Measurements from ENCODE around the gene PPP1R14C.

PPP1R14C gene

GRCh38 chr6:150296890-150297289, 154.0 kb downstream of the PPP1R14C start:
- no peak for DNase-seq (ENCODE audit: low spot score)

DNA sequence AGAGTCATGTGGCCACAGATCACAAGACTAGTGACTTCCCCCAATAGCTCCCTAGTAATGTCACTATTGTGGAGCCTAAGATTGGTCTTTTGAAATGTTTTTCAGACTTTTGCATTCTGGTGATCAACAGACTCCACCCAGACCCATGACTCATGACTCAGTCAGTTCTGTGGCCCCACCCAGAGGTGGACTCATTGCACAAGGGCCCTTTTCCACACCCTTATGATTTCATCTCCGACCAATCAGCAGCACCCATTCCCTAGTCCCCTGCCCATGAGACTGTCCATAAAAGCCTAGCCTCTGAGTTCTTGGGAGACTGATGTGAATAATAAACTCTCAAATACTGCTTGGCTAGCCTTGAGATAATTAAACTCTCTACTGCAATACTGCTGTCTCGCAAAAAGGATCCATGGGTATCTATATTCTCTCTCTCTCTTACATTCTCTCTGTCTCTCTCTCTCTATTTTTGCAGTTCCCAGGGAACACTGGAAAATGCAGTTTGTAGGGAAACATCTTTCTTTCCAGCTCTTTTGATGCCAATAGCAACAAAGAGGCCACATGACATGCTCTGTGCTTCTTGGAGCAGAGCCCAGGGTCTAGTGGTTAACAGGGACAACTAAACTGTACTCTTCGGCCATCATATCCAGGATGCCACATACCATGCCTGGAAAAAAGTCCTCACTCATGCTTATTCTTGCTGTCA, 154.6 kb downstream of the PPP1R14C start:
- DNase-seq (ENCODE audit: low spot score) = peak; percentile 22

DNA sequence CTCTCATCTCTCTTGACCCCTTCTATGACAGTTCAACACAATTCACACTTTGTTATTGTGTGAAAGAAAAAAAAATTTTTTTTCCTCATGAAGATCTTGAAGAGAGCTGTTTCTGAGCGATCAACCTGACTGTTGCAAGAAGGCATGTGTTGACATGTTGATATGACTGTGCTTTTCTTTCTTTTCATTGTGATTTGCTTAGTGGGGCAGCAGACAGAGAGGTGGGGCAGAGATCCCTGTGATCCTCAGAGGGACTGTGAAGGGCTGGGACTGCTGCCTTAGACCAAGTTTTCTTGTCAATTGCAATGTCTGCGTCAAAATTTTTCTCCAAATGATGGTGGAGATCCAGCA, 155.2 kb downstream of the PPP1R14C start:
- no peak for DNase-seq (ENCODE audit: low spot score)

GRCh38 chr6:150298676-150299075, 155.8 kb downstream of the PPP1R14C start:
- DNase-seq (ENCODE audit: low spot score) = no peak
